Measurements from ENCODE around the gene KRTAP1-5. TPM values are rescaled to one million over a fixed set of nuclear protein-coding genes. Genes with fewer than 3 reads are reported as not detected.
"Not testable (repeated sequence)": the region's sequence is repeated elsewhere in the genome, so short reads cannot be mapped to it uniquely, and the experiment has no call there.

The KRTAP1-5 gene
- total RNA-seq, 4 donors from 2014 or later: not detected

- Histone ChIP-seq H3K36me3 (no peaks in the 10 kb centered on the region), H3K4me1 (no peaks in the 10 kb centered on the region), H3K9me3 (no peaks in the 10 kb centered on the region), H3K4me3 (replicated peaks in 1 of 3) (no peak overlapping the region), H3K27me3 (no peaks in the 10 kb centered on the region), H3K27ac (no peak overlapping the region)
- no peak for DNase-seq
- intact Hi-C loops (cut with DNase I): no loop called here
- TF ChIP-seq CTCF (IDR thresholded peaks at IDR 0.05) (no peak), POLR2A (IDR thresholded peaks at IDR 0.05) (no peak)
- WGBS, 2 donors: 85 to 87% methylated on average over 4 of the region's 4 CpGs
These were observed 27.0 kb upstream of the KRTAP1-5 start for GRCh38 chr17:41054025-41054424.

- H3K4me1 ChIP-seq: no peaks in the 10 kb centered on the region
- no peak for DNase-seq
- no peak overlapping the region for H3K27ac ChIP-seq
- intact Hi-C loops (cut with DNase I): no loop called here
- no peaks in the 10 kb centered on the region for H3K27me3 ChIP-seq
- no peak overlapping the region for H3K4me3 ChIP-seq (replicated peaks in 1 of 3)
- no peaks in the 10 kb centered on the region for H3K9me3 ChIP-seq
- no peaks in the 10 kb centered on the region for H3K36me3 ChIP-seq
- TF ChIP-seq POLR2A (IDR thresholded peaks at IDR 0.05) (no peak), CTCF (IDR thresholded peaks at IDR 0.05) (no peak)
These were observed 25.6 kb upstream of the KRTAP1-5 start for GRCh38 chr17:41052566-41052965.

DNA sequence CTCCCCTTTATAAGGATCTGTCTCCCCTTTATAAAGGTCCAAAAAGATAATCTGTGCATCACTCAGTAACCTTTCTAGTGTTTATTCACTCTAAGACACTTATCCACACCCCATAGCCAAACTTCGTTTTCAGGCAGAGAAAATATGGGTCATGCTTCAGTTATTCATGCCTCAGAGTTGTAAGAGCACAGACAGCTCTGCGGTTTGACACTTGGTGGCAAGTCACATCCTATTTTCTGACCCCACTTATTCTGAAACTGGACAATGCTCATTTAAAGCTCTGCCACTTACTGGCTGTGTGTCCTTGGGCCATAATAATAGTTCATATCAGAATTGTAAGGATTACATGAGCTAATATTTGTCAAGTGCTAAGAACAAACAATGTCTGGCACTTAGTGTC is 22.1 kb upstream of the KRTAP1-5 start:
- Histone ChIP-seq H3K36me3 (no peaks in the 10 kb centered on the region), H3K4me1 (no peaks in the 10 kb centered on the region), H3K4me3 (replicated peaks in 1 of 3) (no peak overlapping the region), H3K27ac (no peak overlapping the region), H3K9me3 (no peaks in the 10 kb centered on the region), H3K27me3 (no peaks in the 10 kb centered on the region)
- no peak for TF ChIP-seq CTCF (IDR thresholded peaks at IDR 0.05)
- TF ChIP-seq POLR2A (IDR thresholded peaks at IDR 0.05): no peak
- no peak for DNase-seq
- WGBS, 2 donors: 16 to 22% methylated on average over 2 of the region's 2 CpGs
- intact Hi-C loops (cut with DNase I): no loop called here

DNA sequence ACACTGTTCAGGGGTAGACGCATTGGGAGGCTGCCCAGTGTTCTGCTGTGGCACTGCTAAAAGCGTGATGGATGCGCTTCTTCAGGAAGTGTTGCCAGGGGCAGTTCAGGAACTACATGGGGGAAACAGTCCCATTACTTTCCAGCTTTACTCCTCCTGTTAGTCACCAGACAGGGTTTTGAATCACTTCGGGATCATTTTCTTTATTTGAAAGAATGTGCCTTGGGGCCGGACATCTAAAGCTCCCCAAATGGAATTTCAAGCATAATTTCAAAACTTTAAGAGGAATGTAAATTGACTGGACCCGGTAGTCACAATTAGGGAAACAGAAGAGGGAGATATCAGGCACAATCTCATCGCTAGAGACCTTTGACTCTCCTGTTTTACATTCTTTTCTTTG is 21.4 kb upstream of the KRTAP1-5 start:
- TF ChIP-seq CTCF (IDR thresholded peaks at IDR 0.05): no peak
- no peak for TF ChIP-seq POLR2A (IDR thresholded peaks at IDR 0.05)
- Histone ChIP-seq H3K9me3 (no peaks in the 10 kb centered on the region), H3K4me1 (no peaks in the 10 kb centered on the region), H3K27me3 (no peaks in the 10 kb centered on the region), H3K27ac (no peak overlapping the region), H3K36me3 (no peaks in the 10 kb centered on the region), H3K4me3 (replicated peaks in 1 of 3) (no peak overlapping the region)
- intact Hi-C loops (cut with DNase I): no loop called here
- DNase-seq: no peak
- WGBS, 2 donors: 65 to 66% methylated on average over 7 of the region's 7 CpGs

- not testable (repeated sequence) for DNase-seq
These were observed 19.9 kb upstream of the KRTAP1-5 start, which contains the start of gene KRTAP2-1 for GRCh38 chr17:41046735-41047465. Gene KRTAP2-1, minus strand, starts transcription at chr17:41047316. Its CDS starts 49 bp downstream, at chr17:41047267.

More at GRCh38 chr17:41046735-41047465, 19.9 kb upstream of the KRTAP1-5 start, which contains the start of gene KRTAP2-1:
- H3K27ac ChIP-seq; H3K4me3 ChIP-seq (replicated peaks in 1 of 3); intact Hi-C loops (cut with DNase I); H3K27me3 ChIP-seq; H3K36me3 ChIP-seq; H3K4me1 ChIP-seq; H3K9me3 ChIP-seq: not testable (repeated sequence)
- 36 to 44% methylated on average over 8 of the region's 33 CpGs for WGBS, 2 donors
